Measurements from ENCODE around the gene NEDD4. TPM values are rescaled to one million over a fixed set of nuclear protein-coding genes. Genes with fewer than 3 reads are reported as not detected.

The NEDD4 gene
- total RNA-seq, 2 experiments from 2014 or later: 9.8 to 13.0 TPM

DNA sequence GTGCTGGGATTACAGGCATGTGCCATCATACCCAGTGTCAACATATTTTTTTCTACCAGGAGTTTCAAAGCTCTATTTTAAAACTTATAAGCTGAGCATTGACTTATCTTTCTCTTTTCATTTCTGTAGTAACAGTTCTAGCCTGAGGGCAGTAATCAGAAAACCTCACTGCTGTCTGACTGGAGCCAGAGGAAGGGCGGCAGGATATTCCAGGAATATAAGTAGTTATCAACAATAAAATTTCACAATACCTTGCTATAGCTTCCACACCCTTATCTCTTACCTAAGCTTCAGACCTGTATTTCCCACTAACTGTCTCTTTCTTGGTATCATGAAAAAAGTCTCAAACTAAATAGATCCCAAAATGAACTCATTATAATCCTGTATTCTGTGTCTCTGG lies 5.1 kb upstream of the NEDD4 start:
- Mint-ChIP-seq H3K27ac (no peak overlapping the region), H3K9me3 (no peaks in the 10 kb centered on the region), H3K36me3 (ENCODE audit: low read depth) (no peaks in the 10 kb centered on the region), H3K4me3 (no peak overlapping the region), H3K27me3 (peaks cover 39% of the 10 kb centered on the region), H3K4me1 (peaks cover 4% of the 10 kb centered on the region)
- POLR2A ChIA-PET: no interaction called here
- DNase-seq: no peak
- CTCF ChIA-PET: no interaction called here

DNA sequence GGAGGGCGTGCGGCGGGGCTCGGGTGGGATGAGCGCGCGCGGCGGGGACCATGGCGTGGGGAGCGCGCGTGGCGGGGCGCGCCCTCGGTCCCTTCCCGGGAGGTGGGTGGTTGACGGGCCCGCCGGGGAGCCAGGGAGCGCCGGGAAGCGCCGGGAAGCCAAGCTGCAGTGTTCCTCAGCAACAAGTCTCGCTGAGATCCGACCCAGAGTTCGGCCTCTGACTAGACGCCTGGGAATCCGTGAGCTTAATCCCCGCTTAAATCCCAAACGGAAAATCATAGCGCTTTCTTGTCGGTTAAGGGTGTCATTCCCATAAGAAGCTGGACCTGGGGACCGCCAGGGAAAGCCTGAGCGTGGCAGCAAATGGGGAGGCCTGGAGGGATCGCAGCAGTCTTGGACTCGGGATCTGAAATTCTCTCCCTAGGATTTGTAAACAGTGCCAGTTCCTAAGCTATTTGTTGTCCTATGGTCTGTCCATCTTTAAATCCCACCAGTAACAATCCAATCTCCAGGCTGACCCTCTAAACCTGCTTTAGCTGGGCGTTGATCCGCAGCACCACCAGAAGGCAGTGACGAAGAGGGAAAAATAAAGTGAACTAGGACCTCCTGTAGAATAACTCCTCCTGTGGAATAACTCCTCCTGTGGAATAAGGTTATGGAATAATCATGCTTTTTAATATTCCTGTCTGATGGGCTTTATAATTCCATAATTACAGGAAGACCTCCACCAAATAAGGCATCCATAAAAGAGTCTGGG lies 570 bp upstream of the NEDD4 start:
- H3K4me1 Mint-ChIP-seq: peaks cover 19% of the 10 kb centered on the region
- CTCF ChIA-PET: interaction anchor here (0.6 to 3.1 kb wide), 8 partner anchors 8 to 702 kb away, joined by 3 to 18 read pairs (median 4); no protein-coding TSS in a partner anchor
- H3K4me3 Mint-ChIP-seq: peak overlapping the region; percentile 83
- peaks cover 5% of the 10 kb centered on the region for H3K36me3 Mint-ChIP-seq (ENCODE audit: low read depth)
- H3K27me3 Mint-ChIP-seq: peaks cover 26% of the 10 kb centered on the region
- H3K27ac Mint-ChIP-seq: no peak overlapping the region
- POLR2A ChIA-PET: interaction anchor here (0.9 kb wide), 2 partner anchors 77 to 252 kb away, joined by 3 read pairs; no protein-coding TSS in a partner anchor
- H3K9me3 Mint-ChIP-seq: no peaks in the 10 kb centered on the region
- no peak for DNase-seq

DNA sequence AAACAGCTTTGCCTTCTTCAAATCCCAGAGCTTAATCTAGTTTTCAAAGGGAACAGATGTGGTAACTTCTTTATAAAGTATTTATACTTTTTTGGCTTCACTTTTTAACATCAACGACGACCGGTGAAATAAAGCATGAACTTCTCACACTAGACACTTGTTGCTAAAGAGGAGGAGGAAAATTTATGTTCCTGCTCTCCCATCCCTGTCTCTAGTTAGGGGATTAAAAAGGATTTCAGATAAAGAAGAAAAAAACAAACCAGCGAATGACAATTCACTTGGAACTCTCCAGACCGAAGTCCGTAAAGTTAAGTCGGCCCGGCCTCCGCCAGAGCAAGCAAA lies 672 bp downstream of the NEDD4 start:
- peak overlapping the region; percentile 83 for H3K4me3 Mint-ChIP-seq
- H3K27me3 Mint-ChIP-seq: peaks cover 18% of the 10 kb centered on the region
- H3K27ac Mint-ChIP-seq: peak overlapping the region; percentile 54
- H3K9me3 Mint-ChIP-seq: no peaks in the 10 kb centered on the region
- CTCF ChIA-PET: interaction anchor here (1.1 to 3.1 kb wide), 7 partner anchors 10 to 252 kb away, joined by 3 to 18 read pairs (median 4); no protein-coding TSS in a partner anchor
- POLR2A ChIA-PET: interaction anchor here (0.7 kb wide), 2 partner anchors 9 to 253 kb away, joined by 3 to 4 read pairs; no protein-coding TSS in a partner anchor
- DNase-seq: no peak
- peaks cover 19% of the 10 kb centered on the region for H3K4me1 Mint-ChIP-seq
- H3K36me3 Mint-ChIP-seq (ENCODE audit: low read depth): peaks cover 8% of the 10 kb centered on the region

DNA sequence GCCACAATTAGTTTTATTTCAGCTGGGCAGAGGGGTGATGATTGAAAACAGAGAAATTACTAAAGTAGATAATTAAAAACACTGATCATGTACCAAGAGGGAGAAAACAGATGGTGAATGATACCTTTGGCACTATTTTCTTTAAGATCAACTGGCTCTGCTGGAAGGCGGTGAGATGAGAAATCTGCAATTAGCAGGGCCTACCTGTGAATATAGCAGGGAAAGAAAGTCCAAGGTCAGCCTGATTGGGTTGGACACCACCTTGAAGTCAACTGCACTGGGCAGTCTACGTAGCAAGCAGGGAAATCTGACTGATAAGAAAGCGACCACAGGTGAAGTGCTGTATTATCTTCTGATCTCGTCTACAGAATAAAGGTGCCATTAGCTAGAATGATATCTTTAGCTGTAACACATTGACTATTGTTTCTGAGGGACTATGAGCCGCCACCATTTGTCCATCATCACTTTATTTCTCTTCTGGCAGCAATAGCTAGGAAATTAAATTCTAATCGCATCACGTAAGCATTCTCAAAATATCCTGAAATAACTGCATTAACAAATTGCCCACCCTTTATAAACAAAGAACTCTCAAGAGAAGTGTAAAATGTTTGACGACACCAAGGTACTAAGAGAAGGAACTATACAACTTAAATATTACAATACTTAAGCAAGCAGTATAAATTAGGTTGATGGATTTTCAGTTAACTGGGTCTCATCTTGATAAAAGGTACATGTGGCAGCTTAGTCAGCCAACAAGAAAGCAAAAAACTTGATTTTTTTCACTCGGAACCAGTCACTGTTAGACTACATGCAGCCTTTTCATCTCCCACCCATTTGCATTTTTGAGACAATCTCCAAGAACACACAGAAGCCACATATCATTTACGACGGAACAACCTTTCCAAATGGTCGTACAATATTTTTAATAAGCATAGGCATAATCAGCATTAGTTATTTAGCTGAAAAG lies 1.3 kb downstream of the NEDD4 start:
- DNase-seq: no peak
- H3K4me1 Mint-ChIP-seq: peaks cover 19% of the 10 kb centered on the region
- H3K4me3 Mint-ChIP-seq: peak overlapping the region; percentile 83
- no peak overlapping the region for H3K27ac Mint-ChIP-seq
- H3K9me3 Mint-ChIP-seq: no peaks in the 10 kb centered on the region
- H3K36me3 Mint-ChIP-seq (ENCODE audit: low read depth): peaks cover 8% of the 10 kb centered on the region
- CTCF ChIA-PET: interaction anchor here (1.1 to 3.1 kb wide), 7 partner anchors 11 to 253 kb away, joined by 3 to 18 read pairs (median 4); no protein-coding TSS in a partner anchor
- H3K27me3 Mint-ChIP-seq: peaks cover 15% of the 10 kb centered on the region
- POLR2A ChIA-PET: interaction anchor here (0.7 kb wide), 2 partner anchors 9 to 254 kb away, joined by 3 to 4 read pairs; no protein-coding TSS in a partner anchor

DNA sequence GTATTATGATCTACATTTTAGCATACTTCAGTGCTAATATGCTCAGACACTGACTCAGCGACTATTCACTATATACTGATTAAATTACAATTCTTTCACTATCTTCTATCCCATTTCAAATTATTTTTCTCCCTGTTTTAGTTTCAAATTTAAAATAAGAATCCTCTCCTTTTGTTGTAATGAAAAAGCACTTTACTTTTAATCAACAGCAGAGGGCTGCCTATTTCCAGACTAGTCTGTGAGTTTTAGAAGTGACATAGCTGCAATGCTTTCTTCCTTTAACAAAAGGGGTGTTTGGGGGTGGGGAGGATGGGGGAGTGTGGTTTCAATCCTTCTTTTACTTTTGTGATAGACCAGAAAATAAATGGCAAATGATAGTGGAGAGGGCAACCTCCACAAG lies 2.4 kb downstream of the NEDD4 start:
- Mint-ChIP-seq H3K4me1 (peaks cover 19% of the 10 kb centered on the region), H3K9me3 (no peaks in the 10 kb centered on the region), H3K27me3 (peaks cover 5% of the 10 kb centered on the region), H3K36me3 (ENCODE audit: low read depth) (peaks cover 8% of the 10 kb centered on the region), H3K27ac (no peak overlapping the region), H3K4me3 (no peak overlapping the region)
- ChIA-PET CTCF (no interaction called here), POLR2A (no interaction called here)
- no peak for DNase-seq

DNA sequence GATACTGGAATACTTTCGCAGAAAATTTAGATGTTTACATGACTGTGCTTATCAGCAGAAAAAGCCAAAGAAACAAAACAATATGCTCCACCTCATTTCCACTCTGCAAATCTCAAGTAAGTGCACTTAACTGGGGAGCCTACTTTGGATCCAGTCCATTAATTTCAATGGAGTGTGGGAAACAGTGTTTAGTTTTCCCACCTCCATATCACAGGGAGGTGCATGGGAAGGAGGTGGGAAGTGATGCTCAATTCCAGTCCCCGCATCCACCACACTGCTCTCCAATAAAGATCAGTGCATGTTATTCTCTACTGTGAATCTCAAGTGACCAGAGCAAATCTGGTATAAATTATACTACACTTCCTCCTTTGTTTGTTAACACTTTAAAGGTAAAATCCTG lies 2.9 kb downstream of the NEDD4 start:
- CTCF ChIA-PET: no interaction called here
- H3K27me3 Mint-ChIP-seq: peaks cover 2% of the 10 kb centered on the region
- no peak for DNase-seq

DNA sequence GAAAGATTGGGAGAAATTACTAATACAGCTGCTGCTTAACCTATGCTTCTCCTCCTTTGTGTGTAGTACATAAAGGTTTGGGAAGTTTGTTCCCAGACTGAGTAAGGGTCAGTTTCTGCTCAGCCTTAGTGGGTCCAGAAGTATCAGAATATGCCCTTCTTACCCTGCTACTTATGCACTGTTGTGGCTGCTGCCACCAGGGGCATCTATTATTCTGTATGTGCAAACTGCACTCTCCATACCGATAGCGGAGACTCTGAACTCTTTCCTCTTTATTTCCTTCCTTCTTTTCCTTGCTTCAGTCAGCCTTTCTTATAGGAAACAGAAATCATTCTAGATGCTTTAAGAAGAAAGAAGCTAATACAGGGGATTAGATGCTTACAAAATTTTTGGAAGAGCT lies 4.0 kb downstream of the NEDD4 start:
- Mint-ChIP-seq H3K4me1 (peaks cover 18% of the 10 kb centered on the region), H3K4me3 (no peak overlapping the region), H3K9me3 (no peaks in the 10 kb centered on the region), H3K27me3 (peaks cover 2% of the 10 kb centered on the region), H3K27ac (no peak overlapping the region), H3K36me3 (ENCODE audit: low read depth) (peaks cover 8% of the 10 kb centered on the region)
- no peak for DNase-seq
- CTCF ChIA-PET: no interaction called here
- POLR2A ChIA-PET: no interaction called here

More for the DNA sequence above, 2.9 kb downstream of the NEDD4 start:
- H3K27ac Mint-ChIP-seq: no peak overlapping the region
- H3K36me3 Mint-ChIP-seq (ENCODE audit: low read depth): peaks cover 8% of the 10 kb centered on the region
- H3K4me1 Mint-ChIP-seq: peaks cover 19% of the 10 kb centered on the region
- POLR2A ChIA-PET: no interaction called here
- no peaks in the 10 kb centered on the region for H3K9me3 Mint-ChIP-seq
- H3K4me3 Mint-ChIP-seq: no peak overlapping the region

DNA sequence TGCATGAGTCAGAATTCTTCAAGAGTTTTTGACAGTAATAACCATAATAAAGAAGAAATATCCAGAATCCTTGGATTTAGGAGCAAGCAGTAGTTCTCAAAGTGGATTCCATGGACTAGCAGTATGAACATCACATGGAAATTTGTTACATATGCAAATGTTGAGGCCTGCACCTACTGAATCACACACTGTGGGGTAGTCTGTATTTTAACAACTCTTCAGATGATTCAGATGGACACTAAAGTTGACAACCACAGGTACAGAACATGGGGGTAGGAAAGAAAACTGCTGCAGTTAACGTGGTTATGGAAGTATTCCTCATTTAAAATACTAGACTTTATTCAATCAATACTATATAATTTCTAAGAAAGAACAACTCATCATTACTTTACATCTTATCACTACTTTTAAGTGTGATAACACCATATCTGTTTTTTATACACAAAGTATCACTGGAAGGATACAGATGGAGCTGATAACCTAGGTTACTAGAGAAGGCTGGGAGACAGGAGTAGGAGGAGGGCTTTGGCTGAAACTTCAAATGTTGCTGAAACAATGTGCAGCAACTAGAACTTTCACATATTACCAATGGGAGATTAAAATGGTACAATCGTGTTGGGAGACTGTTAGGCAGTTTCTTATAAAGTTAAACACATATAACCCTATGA lies 11.7 kb downstream of the NEDD4 start:
- H3K27ac Mint-ChIP-seq: no peak overlapping the region
- CTCF ChIA-PET: no interaction called here
- H3K9me3 Mint-ChIP-seq: no peaks in the 10 kb centered on the region
- POLR2A ChIA-PET: no interaction called here
- H3K4me1 Mint-ChIP-seq: no peaks in the 10 kb centered on the region
- no peaks in the 10 kb centered on the region for H3K36me3 Mint-ChIP-seq (ENCODE audit: low read depth)
- no peak overlapping the region for H3K4me3 Mint-ChIP-seq
- H3K27me3 Mint-ChIP-seq: no peaks in the 10 kb centered on the region
- no peak for DNase-seq

DNA sequence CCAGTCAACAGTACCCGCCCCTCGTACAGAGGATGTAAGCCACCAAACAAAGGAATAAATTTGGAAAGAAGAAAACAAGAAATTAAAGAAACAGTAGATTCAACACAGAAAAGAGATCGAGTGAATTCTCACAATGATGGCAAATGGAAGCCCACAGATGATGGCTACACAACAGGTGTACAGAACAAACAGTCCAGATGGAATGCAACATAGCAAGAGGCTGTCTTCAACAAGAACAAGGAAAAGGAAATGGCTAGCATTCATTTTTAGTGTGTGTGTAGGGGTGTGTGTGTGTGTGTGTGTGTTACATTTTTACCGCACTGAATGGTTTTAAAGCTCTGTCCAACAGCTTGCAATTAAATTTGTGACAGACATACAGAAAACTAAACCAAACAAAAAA lies 12.9 kb downstream of the NEDD4 start:
- H3K4me3 Mint-ChIP-seq: no peak overlapping the region
- no peak for DNase-seq
- CTCF ChIA-PET: no interaction called here
- no peak overlapping the region for H3K27ac Mint-ChIP-seq
- POLR2A ChIA-PET: no interaction called here
- H3K4me1 Mint-ChIP-seq: no peaks in the 10 kb centered on the region
- no peaks in the 10 kb centered on the region for H3K9me3 Mint-ChIP-seq
- no peaks in the 10 kb centered on the region for H3K27me3 Mint-ChIP-seq
- no peaks in the 10 kb centered on the region for H3K36me3 Mint-ChIP-seq (ENCODE audit: low read depth)

DNA sequence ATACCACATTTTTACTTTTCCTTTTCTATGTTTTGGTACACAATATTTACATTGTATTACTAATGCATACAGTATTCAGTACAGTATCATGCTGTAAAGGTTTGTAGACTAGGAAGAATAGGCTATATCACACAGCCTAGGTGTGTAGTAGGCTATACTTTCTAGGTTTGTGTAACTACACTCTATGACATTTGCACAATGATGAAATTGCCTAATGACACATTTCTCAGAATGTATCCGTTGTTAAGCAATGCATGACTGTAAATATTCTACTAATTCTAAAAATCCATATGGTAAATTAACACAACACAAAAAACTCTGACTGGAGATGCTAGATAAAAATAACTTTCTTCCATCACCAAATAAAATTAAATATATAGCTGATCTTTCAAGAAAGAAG lies 16.2 kb downstream of the NEDD4 start:
- H3K27me3 Mint-ChIP-seq: no peaks in the 10 kb centered on the region
- ChIA-PET POLR2A (no interaction called here), CTCF (interaction anchor here (1.2 kb wide), 1 partner anchor 15 kb away, joined by 3 read pairs; no protein-coding TSS in a partner anchor)
- DNase-seq: no peak
- no peak overlapping the region for H3K4me3 Mint-ChIP-seq
- H3K9me3 Mint-ChIP-seq: no peaks in the 10 kb centered on the region
- H3K27ac Mint-ChIP-seq: no peak overlapping the region
- no peaks in the 10 kb centered on the region for H3K4me1 Mint-ChIP-seq
- no peaks in the 10 kb centered on the region for H3K36me3 Mint-ChIP-seq (ENCODE audit: low read depth)

DNA sequence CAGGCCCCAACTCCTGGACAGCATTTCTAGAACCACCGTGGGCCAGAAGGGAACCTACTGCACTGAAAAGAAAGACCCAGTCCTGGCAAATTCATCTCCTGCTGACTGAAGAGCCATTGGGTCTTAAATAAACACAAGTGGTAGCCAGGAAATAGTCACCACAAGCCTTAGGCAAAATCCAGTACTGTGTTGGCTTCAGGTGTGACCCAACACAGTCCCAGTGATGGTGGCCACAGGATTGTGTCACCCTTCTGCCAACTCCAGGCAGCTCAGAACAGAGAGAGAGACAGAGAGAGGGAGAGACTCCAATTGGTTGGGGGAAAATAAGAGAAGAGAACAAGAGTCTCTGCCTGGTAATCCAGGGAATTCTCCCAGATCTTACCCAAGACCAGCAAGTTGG lies 23.1 kb downstream of the NEDD4 start:
- H3K27ac Mint-ChIP-seq: no peak overlapping the region
- CTCF ChIA-PET: no interaction called here
- DNase-seq: no peak
- no peaks in the 10 kb centered on the region for H3K9me3 Mint-ChIP-seq
- peaks cover 4% of the 10 kb centered on the region for H3K36me3 Mint-ChIP-seq (ENCODE audit: low read depth)
- no peak overlapping the region for H3K4me3 Mint-ChIP-seq
- no peaks in the 10 kb centered on the region for H3K4me1 Mint-ChIP-seq
- POLR2A ChIA-PET: no interaction called here
- H3K27me3 Mint-ChIP-seq: no peaks in the 10 kb centered on the region

DNA sequence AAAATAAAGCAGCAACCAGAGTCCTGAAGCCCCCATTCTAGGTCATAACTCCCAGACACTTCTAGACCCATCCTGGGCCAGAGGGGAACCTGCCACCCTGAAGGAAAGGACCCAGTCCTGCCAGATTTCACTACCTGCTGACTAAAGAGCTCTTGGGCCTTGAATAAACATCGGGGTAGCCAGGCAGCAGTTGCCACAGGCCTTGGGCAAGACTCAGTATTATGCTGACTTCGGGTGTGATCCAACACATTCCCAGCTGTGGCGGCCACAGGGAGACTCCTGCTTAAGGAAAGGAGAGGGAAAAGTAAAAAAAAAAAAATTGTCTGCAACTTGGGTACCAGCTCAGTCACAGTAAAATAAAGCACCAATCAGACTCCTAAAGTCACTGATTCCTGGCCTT lies 23.8 kb downstream of the NEDD4 start:
- no peaks in the 10 kb centered on the region for H3K27me3 Mint-ChIP-seq
- DNase-seq: no peak
- H3K9me3 Mint-ChIP-seq: no peaks in the 10 kb centered on the region
- no peaks in the 10 kb centered on the region for H3K4me1 Mint-ChIP-seq
- ChIA-PET CTCF (no interaction called here), POLR2A (no interaction called here)
- H3K36me3 Mint-ChIP-seq (ENCODE audit: low read depth): peaks cover 4% of the 10 kb centered on the region
- H3K27ac Mint-ChIP-seq: no peak overlapping the region
- H3K4me3 Mint-ChIP-seq: no peak overlapping the region

DNA sequence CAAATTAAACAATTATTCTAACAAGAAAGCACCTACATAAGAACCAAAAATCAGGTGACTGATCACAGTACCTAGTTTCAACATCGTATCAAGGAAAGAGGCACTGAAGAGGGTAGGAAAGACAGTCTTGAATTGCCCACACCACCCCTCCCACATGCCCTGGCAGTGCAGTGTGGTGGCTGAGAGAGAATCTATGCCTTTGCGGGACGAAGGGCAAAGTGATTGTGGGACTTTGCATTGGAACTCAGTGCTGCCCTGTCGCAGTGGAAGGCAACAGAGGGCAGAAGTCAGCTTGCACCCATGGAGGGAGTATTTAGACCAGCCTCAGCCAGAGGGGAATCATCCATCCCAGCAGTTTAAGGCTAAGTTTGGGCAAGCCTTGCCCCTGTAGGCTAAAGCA lies 24.5 kb downstream of the NEDD4 start:
- H3K36me3 Mint-ChIP-seq (ENCODE audit: low read depth): peaks cover 4% of the 10 kb centered on the region
- H3K27ac Mint-ChIP-seq: no peak overlapping the region
- no peak overlapping the region for H3K4me3 Mint-ChIP-seq
- ChIA-PET CTCF (no interaction called here), POLR2A (no interaction called here)
- H3K4me1 Mint-ChIP-seq: no peaks in the 10 kb centered on the region
- DNase-seq: no peak
- no peaks in the 10 kb centered on the region for H3K27me3 Mint-ChIP-seq
- no peaks in the 10 kb centered on the region for H3K9me3 Mint-ChIP-seq

Measured in activated CD4-positive, alpha-beta memory T cell treated with anti-CD3 and anti-CD28 coated beads, Interleukin-2, amount 10 ng/mL, durations not matched to agents 7 days and 5 days (primary cell).